ENCODE measurements around the gene EFR3B. TPM values are rescaled to one million over a fixed set of nuclear protein-coding genes. Genes with fewer than 3 reads are reported as not detected.

EFR3B gene
- total and polyA plus RNA-seq, 10 of the 15 experiments (the other 5 are each of a cell fraction or from before 2014, with no cell fraction given) = 0.12 to 3.9 (median 1.8) TPM

DNA sequence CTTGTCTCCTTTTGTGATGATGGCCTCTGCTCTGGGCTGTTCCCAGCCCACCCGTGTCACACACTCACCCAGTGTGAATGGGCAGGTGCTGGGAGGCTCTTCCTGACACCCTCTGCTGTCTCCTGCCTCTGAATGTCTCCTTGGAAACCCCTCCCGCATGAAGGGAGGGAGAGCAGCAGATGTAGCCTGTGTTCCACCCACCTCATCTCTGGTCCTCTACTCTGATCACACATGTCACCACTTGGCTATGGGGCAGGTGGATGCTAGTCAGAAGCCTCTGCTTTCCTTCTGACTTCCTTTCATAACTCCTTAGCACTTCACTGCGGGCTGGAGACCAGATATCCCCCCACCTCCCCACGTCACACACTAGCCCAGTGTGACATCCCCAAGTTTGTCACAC lies 23.9 kb downstream of the EFR3B start (continued):
- no peak for TF ChIP-seq ETV6 (conservative IDR thresholded peaks at IDR 0.05 in 1 of 2, IDR thresholded peaks at IDR 0.05 in 1 of 2; ENCODE audit: borderline replicate concordance in 1 of 2, low read depth in 1 of 2)
- no peak for TF ChIP-seq HCFC1 (IDR thresholded peaks at IDR 0.05; ENCODE audit: low read length)

DNA sequence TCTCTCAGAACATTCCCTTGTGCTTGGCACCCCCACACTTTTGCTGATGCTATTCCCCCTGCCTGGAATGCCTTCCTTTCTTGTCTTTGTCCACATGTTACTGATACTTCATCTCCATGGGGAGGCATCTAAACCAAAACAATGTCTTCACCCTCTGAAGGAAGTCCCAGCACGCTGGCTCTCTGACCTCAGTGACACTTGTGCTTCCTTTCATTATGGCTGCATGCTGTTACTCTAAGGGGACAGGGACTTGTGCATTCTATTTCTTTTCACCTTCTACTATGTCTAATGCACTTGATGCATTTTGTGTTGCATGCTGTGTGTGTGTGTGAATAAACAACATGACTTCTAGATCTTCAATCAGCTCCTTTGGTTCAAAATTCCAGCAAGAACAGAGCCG lies 24.6 kb downstream of the EFR3B start:
- Histone ChIP-seq H3K4me3 (no peak overlapping the region), H3K27ac (ENCODE audit: control insufficient read depth, insufficient read depth) (no peak overlapping the region), H3K4me1 (ENCODE audit: control insufficient read depth, insufficient read depth, low read length) (peaks cover 13% of the 10 kb centered on the region; the same call in 1 of the 2 replicates), H4K20me1 (ENCODE audit: control insufficient read depth, insufficient read depth) (no peaks in the 10 kb centered on the region), H3K79me2 (ENCODE audit: control insufficient read depth, insufficient read depth, low read length) (no peaks in the 10 kb centered on the region), H3K9ac (ENCODE audit: control insufficient read depth, insufficient read depth, low read length) (no peak overlapping the region), H3K36me3 (ENCODE audit: control insufficient read depth in 2 of 2, insufficient read depth in 2 of 2, low read length in 1 of 2) (no peaks in the 10 kb centered on the region), H3K4me2 (ENCODE audit: control insufficient read depth, insufficient read depth) (no peak overlapping the region), H2AFZ (ENCODE audit: control insufficient read depth, low read depth, low read length) (no peak overlapping the region), H3K27me3 (replicated peaks in 1 of 2; ENCODE audit: control insufficient read depth in 2 of 2, insufficient read depth in 2 of 2, low read length in 1 of 2) (no peaks in the 10 kb centered on the region), H3K9me3 (replicated peaks; ENCODE audit: control insufficient read depth, insufficient read depth, low read length) (peaks cover 5% of the 10 kb centered on the region; the same call in 2 of the 3 replicates)
- DNase-seq (ENCODE audit: low read depth, low spot score) (no peak), ATAC-seq (no peak), FAIRE-seq (no peak)
- in situ Hi-C loops (cut with MboI) (no loop called here), intact Hi-C loops (cut with micrococcal nuclease; ENCODE audit: unreplicated experiment) (no loop called here)
- ChIA-PET SMC1A (ENCODE audit: uncharacterized antibody, unreplicated experiment) (no interaction called here), POLR2A (no interaction called here), RAD21 (ENCODE audit: unreplicated experiment) (no interaction called here), CTCF (no interaction called here)
- TF ChIP-seq YY1 (IDR thresholded peaks at IDR 0.05; ENCODE audit: low read depth, low read length) (peak; percentile 78), TARDBP (IDR thresholded peaks at IDR 0.05; ENCODE audit: borderline replicate concordance) (no peak), STAT3 (IDR thresholded peaks at IDR 0.05; ENCODE audit: low read depth, low read length) (no peak)
- TF ChIP-seq, protein P1, sequence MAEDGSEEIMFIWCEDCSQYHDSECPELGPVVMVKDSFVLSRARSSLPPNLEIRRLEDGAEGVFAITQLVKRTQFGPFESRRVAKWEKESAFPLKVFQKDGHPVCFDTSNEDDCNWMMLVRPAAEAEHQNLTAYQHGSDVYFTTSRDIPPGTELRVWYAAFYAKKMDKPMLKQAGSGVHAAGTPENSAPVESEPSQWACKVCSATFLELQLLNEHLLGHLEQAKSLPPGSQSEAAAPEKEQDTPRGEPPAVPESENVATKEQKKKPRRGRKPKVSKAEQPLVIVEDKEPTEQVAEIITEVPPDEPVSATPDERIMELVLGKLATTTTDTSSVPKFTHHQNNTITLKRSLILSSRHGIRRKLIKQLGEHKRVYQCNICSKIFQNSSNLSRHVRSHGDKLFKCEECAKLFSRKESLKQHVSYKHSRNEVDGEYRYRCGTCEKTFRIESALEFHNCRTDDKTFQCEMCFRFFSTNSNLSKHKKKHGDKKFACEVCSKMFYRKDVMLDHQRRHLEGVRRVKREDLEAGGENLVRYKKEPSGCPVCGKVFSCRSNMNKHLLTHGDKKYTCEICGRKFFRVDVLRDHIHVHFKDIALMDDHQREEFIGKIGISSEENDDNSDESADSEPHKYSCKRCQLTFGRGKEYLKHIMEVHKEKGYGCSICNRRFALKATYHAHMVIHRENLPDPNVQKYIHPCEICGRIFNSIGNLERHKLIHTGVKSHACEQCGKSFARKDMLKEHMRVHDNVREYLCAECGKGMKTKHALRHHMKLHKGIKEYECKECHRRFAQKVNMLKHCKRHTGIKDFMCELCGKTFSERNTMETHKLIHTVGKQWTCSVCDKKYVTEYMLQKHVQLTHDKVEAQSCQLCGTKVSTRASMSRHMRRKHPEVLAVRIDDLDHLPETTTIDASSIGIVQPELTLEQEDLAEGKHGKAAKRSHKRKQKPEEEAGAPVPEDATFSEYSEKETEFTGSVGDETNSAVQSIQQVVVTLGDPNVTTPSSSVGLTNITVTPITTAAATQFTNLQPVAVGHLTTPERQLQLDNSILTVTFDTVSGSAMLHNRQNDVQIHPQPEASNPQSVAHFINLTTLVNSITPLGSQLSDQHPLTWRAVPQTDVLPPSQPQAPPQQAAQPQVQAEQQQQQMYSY (CRISPR knock-in tag; IDR thresholded peaks at IDR 0.05) = no peak
- WGBS (ENCODE audit: insufficient coverage, insufficient replicate concordance, low lambda C conversion rate, missing lambda C conversion rate) = 100% methylated on average over 2 of the region's 2 CpGs
- no TSS peak for BruUV-seq (replicated peaks)
